ENCODE results near the gene ZNF512B.
A peak's percentile ranks its signal among the peaks of the same experiment; 100 is the strongest.
"Not testable (repeated sequence)": the region's sequence is repeated elsewhere in the genome, so short reads cannot be mapped to it uniquely, and the experiment has no call there.

The ZNF512B gene

GRCh38 chr20:63969838-63970713, at the start of gene ZNF512B:
Gene ZNF512B, minus strand, starts transcription at chr20:63969930. Its CDS starts 1,980 bp downstream, at chr20:63967950.
- DNase-seq, result peak; percentile 83

GRCh38 chr20:64015635-64016034, 45.9 kb upstream of the ZNF512B start:
- no peak for DNase-seq

GRCh38 chr20:64012385-64013154, 42.8 kb upstream of the ZNF512B start:
- DNase-seq, result not testable (repeated sequence)

- no peak for DNase-seq
These were observed 41.6 kb upstream of the ZNF512B start for GRCh38 chr20:64011366-64011779.

GRCh38 chr20:64010711-64011237, 41.0 kb upstream of the ZNF512B start:
- DNase-seq, result no peak

- DNase-seq, result no peak
These were observed 40.2 kb upstream of the ZNF512B start for GRCh38 chr20:64009811-64010387.

GRCh38 chr20:64006902-64007301, 37.2 kb upstream of the ZNF512B start:
- DNase-seq, result no peak

GRCh38 chr20:64006490-64006889, 36.8 kb upstream of the ZNF512B start:
- no peak for DNase-seq

- DNase-seq, result no peak
These were observed 35.7 kb upstream of the ZNF512B start for GRCh38 chr20:64005394-64005793.

- no peak for DNase-seq
These were observed 34.4 kb upstream of the ZNF512B start for GRCh38 chr20:64003960-64004725.

- no peak for DNase-seq
These were observed 31.9 kb upstream of the ZNF512B start for GRCh38 chr20:64001607-64002011.

- no peak for DNase-seq
These were observed 31.2 kb upstream of the ZNF512B start for GRCh38 chr20:64000906-64001305.

GRCh38 chr20:63982937-63983336, 13.2 kb upstream of the ZNF512B start:
- DNase-seq, result no peak

- peak; percentile 98 for DNase-seq
These were observed 11.3 kb upstream of the ZNF512B start, which contains the start of gene PRPF6 for GRCh38 chr20:63980806-63981728. Gene PRPF6, plus strand, starts transcription at chr20:63981132. Its CDS starts 114 bp downstream, at chr20:63981246.

GRCh38 chr20:63980317-63980805, 10.6 kb upstream of the ZNF512B start:
- peak; percentile 35 for DNase-seq

GRCh38 chr20:63979557-63980316, 10.0 kb upstream of the ZNF512B start, which contains the start of gene SAMD10:
Gene SAMD10, minus strand, starts transcription at chr20:63979642. Its CDS starts 175 bp downstream, at chr20:63979467.
- DNase-seq, result peak; percentile 72

GRCh38 chr20:63979229-63979556, 9.5 kb upstream of the ZNF512B start:
- no peak for DNase-seq

- peak; percentile 65 for DNase-seq
These were observed 8.8 kb upstream of the ZNF512B start for GRCh38 chr20:63978319-63979228.

- DNase-seq, result peak; percentile 74
These were observed 8.1 kb upstream of the ZNF512B start for GRCh38 chr20:63977739-63978276.
